Peyer's patch (tissue), 4 donors: ENCODE data around the gene UTP11. TPM values are rescaled to one million over a fixed set of nuclear protein-coding genes. Genes with fewer than 3 reads are reported as not detected.

Experiments used
- DNase-seq, 3 donors: peaks; one replicate each; pipeline ENCODE4 v3.0.0-alpha.2; 2017 to 2019
- H3K27ac ChIP-seq, 4 donors: fragments of 200-600 bp; sonication (generic); one replicate each; pipeline ENCODE4 v1.5.1; 2016 to 2019
- H3K27me3 ChIP-seq, 2 donors: fragments of 200-600 bp; sonication (generic); one replicate each; pipeline ENCODE4 v1.5.1; 2019
- H3K36me3 ChIP-seq, 3 donors: fragments of 200-600 bp; sonication (generic); one replicate each; pipeline ENCODE4 v1.5.1; 2016 to 2019
- H3K4me1 ChIP-seq, 4 donors: fragments of 200-600 bp; sonication (generic); one replicate each; pipeline ENCODE4 v1.5.1; 2016 to 2019
- H3K4me3 ChIP-seq, 4 donors: fragments of 200-600 bp; sonication (generic); 1 replicate in 3 of 4; 2 replicates in 1 of 4; pipeline ENCODE4 v1.5.1; 2016 to 2019; ENCODE audit warnings: mild to moderate bottlenecking in 1 of 4
- H3K9me3 ChIP-seq, 4 donors: fragments of 200-600 bp; sonication (generic); one replicate each; pipeline ENCODE4 v1.5.1; 2016 to 2019; ENCODE audit warnings: mild to moderate bottlenecking in 1 of 4
- CTCF ChIP-seq, 6 experiments: fragments of 450-650 bp in 4 of 6; fragments of 200-600 bp in 2 of 6; sonication (generic) in 1 of 6; IDR thresholded peaks; one replicate each; pipeline ENCODE4 v1.5.1; 2017 to 2019; ENCODE audit warnings: antibody characterized with exemption in 6 of 6, mild to moderate bottlenecking in 3 of 6, moderate library complexity in 1 of 6
- POLR2A ChIP-seq, 2 donors: fragments of 450-650 bp; IDR thresholded peaks; one replicate each; pipeline ENCODE4 v1.5.1; 2017; ENCODE audit warnings: antibody characterized with exemption in 2 of 2, mild to moderate bottlenecking in 2 of 2, moderate library complexity in 2 of 2
- total RNA-seq, 4 donors: library from RNA; depleted of rRNA; stranded (reverse); fragments of >200 nt; gene quantifications; one replicate each; pipeline ENCODE4 v1.1.0, GENCODE V29; 2016

Gene UTP11
- total RNA-seq, 4 donors from 2014 or later: 8.9 to 23.1 (median 18.8) TPM

GRCh38 chr1:38045401-38046332, 33.1 kb downstream of the UTP11 start:
- TF ChIP-seq CTCF (IDR thresholded peaks at IDR 0.05) (no peak), POLR2A (IDR thresholded peaks at IDR 0.05) (no peak)
- Histone ChIP-seq H3K4me1 (peaks cover 0 to 27% (median 14%) of the 10 kb centered on the region in 4 donors), H3K36me3 (no peaks in the 10 kb centered on the region), H3K4me3 (peak overlapping the region; percentile 2 to 69 (median 58)), H3K9me3 (no peaks in the 10 kb centered on the region), H3K27ac (no peak overlapping the region), H3K27me3 (peaks cover 3 to 46% of the 10 kb centered on the region in 2 donors)
- DNase-seq: no peak

GRCh38 chr1:38046333-38046883, 33.9 kb downstream of the UTP11 start, which contains the start of gene POU3F1:
POU3F1 (minus strand) TSS chr1:38046793; CDS start chr1:38046743, 50 bp downstream.
- TF ChIP-seq CTCF (IDR thresholded peaks at IDR 0.05) (no peak), POLR2A (IDR thresholded peaks at IDR 0.05) (no peak)
- Histone ChIP-seq H3K27me3 (peaks cover 3 to 46% of the 10 kb centered on the region in 2 donors), H3K36me3 (no peaks in the 10 kb centered on the region), H3K4me1 (peaks cover 0 to 27% (median 14%) of the 10 kb centered on the region in 4 donors), H3K9me3 (no peaks in the 10 kb centered on the region), H3K4me3 (peak within 1 kb of the TSS; percentile 48 to 78 (median 68)), H3K27ac (peak within 1 kb of the TSS in 2 of 4 donors; percentile 38 to 42)
- no peak for DNase-seq

- no peaks in the 10 kb centered on the region for H3K36me3 ChIP-seq
- DNase-seq: peak; percentile 83 to 87 (median 83)
- peaks cover 0 to 27% (median 14%) of the 10 kb centered on the region in 4 donors for H3K4me1 ChIP-seq
- no peaks in the 10 kb centered on the region for H3K9me3 ChIP-seq
- peak overlapping the region; percentile 48 to 78 (median 68) for H3K4me3 ChIP-seq
- peaks cover 3 to 46% of the 10 kb centered on the region in 2 donors for H3K27me3 ChIP-seq
- no peak for TF ChIP-seq POLR2A (IDR thresholded peaks at IDR 0.05)
- TF ChIP-seq CTCF (IDR thresholded peaks at IDR 0.05): no peak
- peak overlapping the region in 2 of 4 donors; percentile 38 to 42 for H3K27ac ChIP-seq
These were observed 34.5 kb downstream of the UTP11 start for GRCh38 chr1:38046884-38047602.

GRCh38 chr1:38047603-38048141, 35.1 kb downstream of the UTP11 start:
- no peaks in the 10 kb centered on the region for H3K9me3 ChIP-seq
- H3K4me3 ChIP-seq: peak overlapping the region; percentile 48 to 78 (median 68)
- H3K27me3 ChIP-seq: peaks cover 3 to 44% of the 10 kb centered on the region in 2 donors
- TF ChIP-seq CTCF (IDR thresholded peaks at IDR 0.05) (no peak), POLR2A (IDR thresholded peaks at IDR 0.05) (no peak)
- no peak overlapping the region for H3K27ac ChIP-seq
- DNase-seq: no peak
- H3K4me1 ChIP-seq: peaks cover 0 to 27% (median 16%) of the 10 kb centered on the region in 4 donors
- no peaks in the 10 kb centered on the region for H3K36me3 ChIP-seq
